ENCODE results near the gene PIKFYVE. TPM values are rescaled to one million over a fixed set of nuclear protein-coding genes. Genes with fewer than 3 reads are reported as not detected.

PIKFYVE gene
- total and polyA plus RNA-seq, 10 of the 15 experiments (the other 5 are each of a cell fraction or from before 2014, with no cell fraction given) = 5.2 to 41.7 (median 19.6) TPM

DNA sequence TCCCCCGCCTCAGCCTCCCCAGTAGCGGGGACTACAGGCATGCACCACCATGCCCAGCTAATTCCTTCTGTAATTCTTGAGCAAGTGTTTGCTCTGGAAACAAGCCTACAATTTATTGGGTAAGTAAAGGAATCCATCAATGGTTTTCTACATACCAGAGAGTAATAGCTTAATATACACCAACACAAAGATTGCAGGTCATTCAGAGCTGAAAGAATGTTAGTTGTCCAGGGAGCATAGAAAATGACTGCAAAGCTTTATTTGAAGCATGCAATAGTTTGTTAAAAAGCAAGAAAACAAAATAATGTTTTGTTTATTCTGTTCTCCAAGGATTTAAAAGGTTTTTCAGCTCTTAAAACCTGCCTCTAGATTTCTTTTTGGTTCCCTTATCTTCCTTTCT is 16.8 kb upstream of the PIKFYVE start (continued):
- no peak for TF ChIP-seq EZH2 (IDR thresholded peaks at IDR 0.05; ENCODE audit: borderline replicate concordance, control insufficient read depth, low read depth, low read length)
- TF ChIP-seq SMARCA5 (IDR thresholded peaks at IDR 0.05) = no peak
- TF ChIP-seq STAT3 (IDR thresholded peaks at IDR 0.05; ENCODE audit: low read depth, low read length) = no peak

DNA sequence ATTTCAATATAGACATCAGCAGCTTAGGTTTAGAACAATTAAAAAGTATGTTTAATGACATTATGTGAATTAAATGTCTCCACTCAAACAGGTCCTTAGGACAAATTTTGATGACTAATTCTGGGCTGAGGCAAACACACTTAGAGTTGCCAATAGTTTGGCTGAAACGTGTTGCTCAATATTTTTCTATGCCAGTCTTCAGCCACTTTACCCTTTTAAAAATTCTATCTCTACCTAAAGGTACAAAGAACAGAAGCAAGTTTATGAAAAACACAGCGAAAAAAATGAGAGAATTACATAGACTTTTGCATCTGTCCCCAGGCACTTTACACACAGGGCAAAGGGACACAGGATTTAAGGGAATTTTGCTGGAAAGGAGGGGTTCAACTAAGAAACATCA is 15.7 kb upstream of the PIKFYVE start:
- H3K27ac ChIP-seq (ENCODE audit: control insufficient read depth, insufficient read depth) = no peak overlapping the region
- FAIRE-seq (no peak), ATAC-seq (no peak), DNase-seq (ENCODE audit: low read depth, low spot score) (no peak)
- in situ Hi-C loops (cut with MboI) = loop anchor here (10.0 kb wide), 1 partner anchor 626 kb away; the partner anchor contains the start of gene METTL21A
- RAD21 ChIA-PET (ENCODE audit: unreplicated experiment) = no interaction called here
- POLR2A ChIA-PET = interaction anchor here (0.6 to 0.7 kb wide), 2 partner anchors 507 to 909 kb away, joined by 3 to 4 read pairs; no protein-coding TSS in a partner anchor
- H3K9ac ChIP-seq (ENCODE audit: control insufficient read depth, insufficient read depth, low read length) = no peak overlapping the region
- CTCF ChIA-PET = interaction anchor here (0.6 kb wide), 1 partner anchor 31 kb away, joined by 3 read pairs; no protein-coding TSS in a partner anchor
- SMC1A ChIA-PET (ENCODE audit: uncharacterized antibody, unreplicated experiment) = interaction anchor here (4.2 kb wide), 1 partner anchor 75 kb away, joined by 32 read pairs; no protein-coding TSS in a partner anchor
- H4K20me1 ChIP-seq (ENCODE audit: control insufficient read depth, insufficient read depth) = no peaks in the 10 kb centered on the region
- no TSS peak for BruUV-seq (replicated peaks)
- no peaks in the 10 kb centered on the region for H3K4me1 ChIP-seq (ENCODE audit: control insufficient read depth, insufficient read depth, low read length)
- 100% methylated on average over 2 of the region's 2 CpGs for WGBS (ENCODE audit: insufficient coverage, insufficient replicate concordance, low lambda C conversion rate, missing lambda C conversion rate)
- no peaks in the 10 kb centered on the region for H3K27me3 ChIP-seq (replicated peaks in 1 of 2; ENCODE audit: control insufficient read depth in 2 of 2, insufficient read depth in 2 of 2, low read length in 1 of 2)
- no peak overlapping the region for H2AFZ ChIP-seq (ENCODE audit: control insufficient read depth, low read depth, low read length)
- no peaks in the 10 kb centered on the region for H3K9me3 ChIP-seq (replicated peaks; ENCODE audit: control insufficient read depth, insufficient read depth, low read length)
- peaks cover 6% of the 10 kb centered on the region for H3K79me2 ChIP-seq (ENCODE audit: control insufficient read depth, insufficient read depth, low read length)
- TF ChIP-seq, protein P1, sequence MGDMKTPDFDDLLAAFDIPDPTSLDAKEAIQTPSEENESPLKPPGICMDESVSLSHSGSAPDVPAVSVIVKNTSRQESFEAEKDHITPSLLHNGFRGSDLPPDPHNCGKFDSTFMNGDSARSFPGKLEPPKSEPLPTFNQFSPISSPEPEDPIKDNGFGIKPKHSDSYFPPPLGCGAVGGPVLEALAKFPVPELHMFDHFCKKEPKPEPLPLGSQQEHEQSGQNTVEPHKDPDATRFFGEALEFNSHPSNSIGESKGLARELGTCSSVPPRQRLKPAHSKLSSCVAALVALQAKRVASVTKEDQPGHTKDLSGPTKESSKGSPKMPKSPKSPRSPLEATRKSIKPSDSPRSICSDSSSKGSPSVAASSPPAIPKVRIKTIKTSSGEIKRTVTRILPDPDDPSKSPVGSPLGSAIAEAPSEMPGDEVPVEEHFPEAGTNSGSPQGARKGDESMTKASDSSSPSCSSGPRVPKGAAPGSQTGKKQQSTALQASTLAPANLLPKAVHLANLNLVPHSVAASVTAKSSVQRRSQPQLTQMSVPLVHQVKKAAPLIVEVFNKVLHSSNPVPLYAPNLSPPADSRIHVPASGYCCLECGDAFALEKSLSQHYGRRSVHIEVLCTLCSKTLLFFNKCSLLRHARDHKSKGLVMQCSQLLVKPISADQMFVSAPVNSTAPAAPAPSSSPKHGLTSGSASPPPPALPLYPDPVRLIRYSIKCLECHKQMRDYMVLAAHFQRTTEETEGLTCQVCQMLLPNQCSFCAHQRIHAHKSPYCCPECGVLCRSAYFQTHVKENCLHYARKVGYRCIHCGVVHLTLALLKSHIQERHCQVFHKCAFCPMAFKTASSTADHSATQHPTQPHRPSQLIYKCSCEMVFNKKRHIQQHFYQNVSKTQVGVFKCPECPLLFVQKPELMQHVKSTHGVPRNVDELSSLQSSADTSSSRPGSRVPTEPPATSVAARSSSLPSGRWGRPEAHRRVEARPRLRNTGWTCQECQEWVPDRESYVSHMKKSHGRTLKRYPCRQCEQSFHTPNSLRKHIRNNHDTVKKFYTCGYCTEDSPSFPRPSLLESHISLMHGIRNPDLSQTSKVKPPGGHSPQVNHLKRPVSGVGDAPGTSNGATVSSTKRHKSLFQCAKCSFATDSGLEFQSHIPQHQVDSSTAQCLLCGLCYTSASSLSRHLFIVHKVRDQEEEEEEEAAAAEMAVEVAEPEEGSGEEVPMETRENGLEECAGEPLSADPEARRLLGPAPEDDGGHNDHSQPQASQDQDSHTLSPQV (IDR thresholded peaks at IDR 0.05) = no peak
- no peak for TF ChIP-seq SUPT20H (IDR thresholded peaks at IDR 0.05; ENCODE audit: borderline replicate concordance, control insufficient read depth, low read depth, low read length)
- TF ChIP-seq, protein P2, sequence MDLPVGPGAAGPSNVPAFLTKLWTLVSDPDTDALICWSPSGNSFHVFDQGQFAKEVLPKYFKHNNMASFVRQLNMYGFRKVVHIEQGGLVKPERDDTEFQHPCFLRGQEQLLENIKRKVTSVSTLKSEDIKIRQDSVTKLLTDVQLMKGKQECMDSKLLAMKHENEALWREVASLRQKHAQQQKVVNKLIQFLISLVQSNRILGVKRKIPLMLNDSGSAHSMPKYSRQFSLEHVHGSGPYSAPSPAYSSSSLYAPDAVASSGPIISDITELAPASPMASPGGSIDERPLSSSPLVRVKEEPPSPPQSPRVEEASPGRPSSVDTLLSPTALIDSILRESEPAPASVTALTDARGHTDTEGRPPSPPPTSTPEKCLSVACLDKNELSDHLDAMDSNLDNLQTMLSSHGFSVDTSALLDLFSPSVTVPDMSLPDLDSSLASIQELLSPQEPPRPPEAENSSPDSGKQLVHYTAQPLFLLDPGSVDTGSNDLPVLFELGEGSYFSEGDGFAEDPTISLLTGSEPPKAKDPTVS (IDR thresholded peaks at IDR 0.05; ENCODE audit: low read depth, low read length) = no peak
- no peak overlapping the region for H3K4me3 ChIP-seq
- H3K36me3 ChIP-seq (ENCODE audit: control insufficient read depth in 2 of 2, insufficient read depth in 2 of 2, low read length in 1 of 2) = peaks cover 2 to 22% of the 10 kb centered on the region in 2 experiments; a peak in 3 of 4 replicates
- no peak overlapping the region for H3K4me2 ChIP-seq (ENCODE audit: control insufficient read depth, insufficient read depth)
- intact Hi-C loops (cut with micrococcal nuclease; ENCODE audit: unreplicated experiment) = no loop called here

All from GM12878 (cell line).